PC-3 (cell line): ENCODE data around the gene CASP7.

Source experiments
- CTCF ChIP-seq: fragments of 300-600 bp; sonication (generic); conservative IDR thresholded peaks from 2 replicates; pipeline ENCODE4 v1.5.1; 2017; ENCODE audit warnings: antibody characterized with exemption, low read depth, mild to moderate bottlenecking, low read length
- EZH2 ChIP-seq: fragments of 300-600 bp; sonication (generic); IDR thresholded peaks from one replicate; pipeline ENCODE4 v1.6.1; 2017; ENCODE audit warnings: antibody characterized with exemption, mild to moderate bottlenecking, low read length; ENCODE audit not compliant: unreplicated experiment
- EZH2phosphoT487 ChIP-seq: fragments of 300-600 bp; sonication (generic); IDR thresholded peaks from 2 replicates; pipeline ENCODE4 v1.6.1; 2018; ENCODE audit warnings: mild to moderate bottlenecking, antibody characterized with exemption, low read length, borderline replicate concordance

- TF ChIP-seq CTCF (no peak), EZH2phosphoT487 (no peak), EZH2 (no peak)
Measured at GRCh38 chr10:113687037-113687436, 7.3 kb downstream of the CASP7 start.
